WTC11 (cell line): ENCODE data around the gene KIRREL3. TPM values are rescaled to one million over a fixed set of nuclear protein-coding genes. Genes with fewer than 3 reads are reported as not detected.

Source experiments
- ATAC-seq: fragments of 200-7000 bp; cut with Tn5 transposase; 2 replicates; pipeline ENCODE4 v1.10.0; 2021; ENCODE audit warnings: mild to moderate bottlenecking, moderate library complexity
- CTCF ChIA-PET: fragments of 300-600 bp; sonication (Branson Sonifier 250); formaldehyde crosslinking; loops from one replicate; lab custom pipeline; 2021; ENCODE audit warnings: antibody characterized with exemption; lab: Charles Lee
- POLR2A ChIA-PET: fragments of 350-600 bp; sonication (Branson Sonifier 250); formaldehyde crosslinking; loops from one replicate; lab custom pipeline; 2021; ENCODE audit warnings: antibody characterized with exemption; lab: Charles Lee
- DNase-seq: peaks from one replicate; pipeline ENCODE4 v3.0.0; 2021; ENCODE audit warnings: low spot score
- H3K27ac Mint-ChIP-seq: 2 replicates; pipeline ENCODE4 v1.8.0; 2021; ENCODE audit warnings: mixed read lengths
- H3K27me3 Mint-ChIP-seq: 2 replicates; pipeline ENCODE4 v1.8.0; 2021; ENCODE audit warnings: low read depth, mild to moderate bottlenecking, moderate library complexity, mixed read lengths
- H3K36me3 Mint-ChIP-seq: 2 replicates; pipeline ENCODE4 v1.8.0; 2021; ENCODE audit warnings: mixed read lengths
- H3K4me1 Mint-ChIP-seq: 2 replicates; pipeline ENCODE4 v1.8.0; 2022; ENCODE audit warnings: mixed read lengths
- H3K4me3 Mint-ChIP-seq: 2 replicates; pipeline ENCODE4 v1.8.0; 2021; ENCODE audit warnings: mild to moderate bottlenecking, moderate library complexity, mixed read lengths
- H3K9me3 Mint-ChIP-seq: 2 replicates; pipeline ENCODE4 v1.8.0; 2021; ENCODE audit warnings: mixed read lengths
- CREM ChIP-seq: sonication (generic); formaldehyde crosslinking; IDR thresholded peaks from 2 replicates; pipeline ENCODE4 v1.8.1; 2022; ENCODE audit warnings: mild to moderate bottlenecking, missing genetic modification reagents, moderate library complexity
- GABPB1 ChIP-seq: sonication (generic); formaldehyde crosslinking; IDR thresholded peaks from 2 replicates; pipeline ENCODE4 v1.8.1; 2023; ENCODE audit warnings: mild to moderate bottlenecking, missing genetic modification reagents
- GTF2I ChIP-seq: fragments of 250-450 bp; sonication (Bioruptor Pico); conservative IDR thresholded peaks from 2 replicates; pipeline ENCODE4 v1.4.0; 2021; ENCODE audit warnings: mild to moderate bottlenecking
- HMGA2 ChIP-seq: fragments of 250-450 bp; sonication (Bioruptor Pico); IDR thresholded peaks from 2 replicates; pipeline ENCODE4 v1.4.0; 2021; ENCODE audit warnings: mild to moderate bottlenecking, moderate library complexity
- NR3C1 ChIP-seq: sonication (generic); formaldehyde crosslinking; conservative IDR thresholded peaks from 2 replicates; pipeline ENCODE4 v1.8.1; 2023; ENCODE audit warnings: low read depth, mild to moderate bottlenecking, missing genetic modification reagents
- SMAD3 ChIP-seq: sonication (generic); formaldehyde crosslinking; IDR thresholded peaks from 2 replicates; pipeline ENCODE4 v1.8.0; 2022; ENCODE audit warnings: missing genetic modification reagents, mild to moderate bottlenecking, borderline replicate concordance
- TEAD1 ChIP-seq: sonication (generic); formaldehyde crosslinking; IDR thresholded peaks from 2 replicates; pipeline ENCODE4 v1.8.0; 2022; ENCODE audit warnings: mild to moderate bottlenecking, missing genetic modification reagents
- TP53 ChIP-seq: sonication (generic); formaldehyde crosslinking; IDR thresholded peaks from 2 replicates; pipeline ENCODE4 v1.8.1; 2023; ENCODE audit warnings: mild to moderate bottlenecking, missing genetic modification reagents
- ZNF219 ChIP-seq: sonication (generic); formaldehyde crosslinking; IDR thresholded peaks from 2 replicates; pipeline ENCODE4 v1.8.0; 2023; ENCODE audit warnings: missing genetic modification reagents, mild to moderate bottlenecking, borderline replicate concordance
- ZNF263 ChIP-seq: sonication (generic); formaldehyde crosslinking; IDR thresholded peaks from 2 replicates; pipeline ENCODE4 v1.8.1; 2022; ENCODE audit warnings: low read depth, mild to moderate bottlenecking, moderate library complexity, missing genetic modification reagents
- ZNF416 ChIP-seq: fragments of 250-450 bp; sonication (Bioruptor Pico); IDR thresholded peaks from 2 replicates; pipeline ENCODE4 v1.9.0; 2021; ENCODE audit warnings: mild to moderate bottlenecking, inconsistent platforms
- ZNF423 ChIP-seq: fragments of 250-450 bp; sonication (Bioruptor Pico); IDR thresholded peaks from 2 replicates; pipeline ENCODE4 v2.1.2; 2022; ENCODE audit warnings: mild to moderate bottlenecking, moderate library complexity
- total RNA-seq: library from RNA; stranded (reverse); gene quantifications from 3 replicates; pipeline ENCODE4 v1.2.3, GENCODE V29; 2021
- TF ChIP-seq, protein P1 (sequence below): sonication (generic); formaldehyde crosslinking; IDR thresholded peaks from 2 replicates; pipeline ENCODE4 v1.8.1; 2022; ENCODE audit warnings: mild to moderate bottlenecking, moderate library complexity, missing genetic modification reagents
- TF ChIP-seq, protein P2 (sequence below): fragments of 250-450 bp; sonication (Bioruptor Pico); IDR thresholded peaks from 2 replicates; pipeline ENCODE4 v1.9.0; 2021; ENCODE audit warnings: mild to moderate bottlenecking, borderline replicate concordance
- TF ChIP-seq, protein P3 (sequence below): sonication (generic); formaldehyde crosslinking; IDR thresholded peaks from 2 replicates; pipeline ENCODE4 v1.8.0; 2022; ENCODE audit warnings: mild to moderate bottlenecking, missing genetic modification reagents
- TF ChIP-seq, protein P4 (sequence below): sonication (generic); formaldehyde crosslinking; conservative IDR thresholded peaks from 2 replicates; pipeline ENCODE4 v1.8.1; 2023; ENCODE audit warnings: mild to moderate bottlenecking, low read depth, missing genetic modification reagents, moderate library complexity
- TF ChIP-seq, protein P5 (sequence below): sonication (generic); formaldehyde crosslinking; IDR thresholded peaks from 2 replicates; pipeline ENCODE4 v1.8.1; 2022; ENCODE audit warnings: missing genetic modification reagents, borderline replicate concordance

KIRREL3 gene
- total RNA-seq, 1 experiment from 2014 or later: 0.59 TPM

DNA sequence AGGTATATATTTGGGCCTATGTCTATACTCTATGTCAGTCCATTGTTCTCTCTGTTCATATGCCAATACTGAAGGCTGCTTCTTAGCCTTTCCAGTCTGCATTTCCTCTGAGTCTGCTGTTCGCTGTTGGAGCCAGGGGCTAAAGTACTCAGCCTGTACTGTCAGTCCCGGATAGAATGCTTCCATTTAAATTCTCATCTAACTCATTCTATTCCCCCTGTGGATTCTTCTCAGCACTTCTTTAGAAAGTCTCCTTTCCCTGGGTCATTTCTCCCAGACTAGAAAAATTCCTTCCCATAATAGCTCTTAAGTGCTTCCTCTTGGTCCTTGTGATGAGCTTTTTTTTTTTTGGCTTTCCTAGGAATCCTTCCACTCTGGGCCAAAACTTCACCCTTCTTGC, 293.1 kb downstream of the KIRREL3 start:
- POLR2A ChIA-PET: interaction anchor here (0.6 to 0.7 kb wide), 2 partner anchors 29 to 100 kb away, joined by 3 to 6 read pairs; no protein-coding TSS in a partner anchor

DNA sequence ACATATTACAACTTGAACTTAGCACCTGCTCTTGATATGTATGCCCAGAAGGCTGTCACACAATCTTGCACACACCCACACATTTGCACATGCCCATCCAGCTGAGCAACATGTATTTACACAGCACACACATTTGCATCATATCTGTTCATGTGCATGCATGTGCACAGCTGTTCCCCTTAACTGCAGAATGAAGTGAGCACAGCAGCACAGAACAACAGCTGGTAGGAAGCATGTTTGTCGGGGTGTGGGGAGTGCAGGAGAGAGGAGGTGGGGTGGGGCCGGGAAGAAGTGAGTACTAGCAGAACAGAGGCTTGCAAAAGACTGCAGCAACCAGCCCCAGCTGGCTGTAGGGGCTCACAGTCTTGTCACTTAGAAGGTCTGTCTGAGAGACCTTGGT, 296.5 kb downstream of the KIRREL3 start:
- CTCF ChIA-PET: interaction anchor here (1.1 kb wide), 1 partner anchor 286 kb away, joined by 5 read pairs; no protein-coding TSS in a partner anchor
- no peak for DNase-seq
- H3K36me3 Mint-ChIP-seq: no peaks in the 10 kb centered on the region
- TF ChIP-seq GTF2I (no peak), ZNF219 (CRISPR knock-in tag) (no peak)
- TF ChIP-seq, all 79 proteins: peak for 0
- POLR2A ChIA-PET: no interaction called here
- no peak overlapping the region for H3K4me3 Mint-ChIP-seq
- peaks cover 6% of the 10 kb centered on the region; the same call in 1 of the 2 replicates for H3K9me3 Mint-ChIP-seq
- no peak overlapping the region for H3K27ac Mint-ChIP-seq
- H3K4me1 Mint-ChIP-seq: peaks cover 56% of the 10 kb centered on the region
- no peaks in the 10 kb centered on the region for H3K27me3 Mint-ChIP-seq
- no peak for ATAC-seq

More for the DNA sequence above, 293.1 kb downstream of the KIRREL3 start:
- no peaks in the 10 kb centered on the region for H3K36me3 Mint-ChIP-seq
- no peak for DNase-seq
- ATAC-seq: peak; percentile 29
- no peak overlapping the region for H3K27ac Mint-ChIP-seq
- H3K4me1 Mint-ChIP-seq: peaks cover 34% of the 10 kb centered on the region
- CTCF ChIA-PET: interaction anchor here (0.6 to 2.9 kb wide), 3 partner anchors 9 to 283 kb away, joined by 4 to 12 read pairs (median 11); no protein-coding TSS in a partner anchor
- TF ChIP-seq TP53 (CRISPR knock-in tag) (no peak), NR3C1 (no peak), SMAD3 (CRISPR knock-in tag) (no peak), GABPB1 (CRISPR knock-in tag) (no peak), ZNF263 (CRISPR knock-in tag) (no peak), TEAD1 (CRISPR knock-in tag) (no peak), ZNF416 (CRISPR knock-in tag) (no peak), CREM (no peak), HMGA2 (CRISPR knock-in tag) (no peak), ZNF423 (CRISPR knock-in tag) (no peak)
- TF ChIP-seq, protein P1, sequence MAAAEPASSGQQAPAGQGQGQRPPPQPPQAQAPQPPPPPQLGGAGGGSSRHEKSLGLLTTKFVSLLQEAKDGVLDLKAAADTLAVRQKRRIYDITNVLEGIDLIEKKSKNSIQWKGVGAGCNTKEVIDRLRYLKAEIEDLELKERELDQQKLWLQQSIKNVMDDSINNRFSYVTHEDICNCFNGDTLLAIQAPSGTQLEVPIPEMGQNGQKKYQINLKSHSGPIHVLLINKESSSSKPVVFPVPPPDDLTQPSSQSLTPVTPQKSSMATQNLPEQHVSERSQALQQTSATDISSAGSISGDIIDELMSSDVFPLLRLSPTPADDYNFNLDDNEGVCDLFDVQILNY: no peak
- TF ChIP-seq, protein P2, sequence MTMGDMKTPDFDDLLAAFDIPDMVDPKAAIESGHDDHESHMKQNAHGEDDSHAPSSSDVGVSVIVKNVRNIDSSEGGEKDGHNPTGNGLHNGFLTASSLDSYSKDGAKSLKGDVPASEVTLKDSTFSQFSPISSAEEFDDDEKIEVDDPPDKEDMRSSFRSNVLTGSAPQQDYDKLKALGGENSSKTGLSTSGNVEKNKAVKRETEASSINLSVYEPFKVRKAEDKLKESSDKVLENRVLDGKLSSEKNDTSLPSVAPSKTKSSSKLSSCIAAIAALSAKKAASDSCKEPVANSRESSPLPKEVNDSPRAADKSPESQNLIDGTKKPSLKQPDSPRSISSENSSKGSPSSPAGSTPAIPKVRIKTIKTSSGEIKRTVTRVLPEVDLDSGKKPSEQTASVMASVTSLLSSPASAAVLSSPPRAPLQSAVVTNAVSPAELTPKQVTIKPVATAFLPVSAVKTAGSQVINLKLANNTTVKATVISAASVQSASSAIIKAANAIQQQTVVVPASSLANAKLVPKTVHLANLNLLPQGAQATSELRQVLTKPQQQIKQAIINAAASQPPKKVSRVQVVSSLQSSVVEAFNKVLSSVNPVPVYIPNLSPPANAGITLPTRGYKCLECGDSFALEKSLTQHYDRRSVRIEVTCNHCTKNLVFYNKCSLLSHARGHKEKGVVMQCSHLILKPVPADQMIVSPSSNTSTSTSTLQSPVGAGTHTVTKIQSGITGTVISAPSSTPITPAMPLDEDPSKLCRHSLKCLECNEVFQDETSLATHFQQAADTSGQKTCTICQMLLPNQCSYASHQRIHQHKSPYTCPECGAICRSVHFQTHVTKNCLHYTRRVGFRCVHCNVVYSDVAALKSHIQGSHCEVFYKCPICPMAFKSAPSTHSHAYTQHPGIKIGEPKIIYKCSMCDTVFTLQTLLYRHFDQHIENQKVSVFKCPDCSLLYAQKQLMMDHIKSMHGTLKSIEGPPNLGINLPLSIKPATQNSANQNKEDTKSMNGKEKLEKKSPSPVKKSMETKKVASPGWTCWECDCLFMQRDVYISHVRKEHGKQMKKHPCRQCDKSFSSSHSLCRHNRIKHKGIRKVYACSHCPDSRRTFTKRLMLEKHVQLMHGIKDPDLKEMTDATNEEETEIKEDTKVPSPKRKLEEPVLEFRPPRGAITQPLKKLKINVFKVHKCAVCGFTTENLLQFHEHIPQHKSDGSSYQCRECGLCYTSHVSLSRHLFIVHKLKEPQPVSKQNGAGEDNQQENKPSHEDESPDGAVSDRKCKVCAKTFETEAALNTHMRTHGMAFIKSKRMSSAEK: no peak
- TF ChIP-seq, protein P3, sequence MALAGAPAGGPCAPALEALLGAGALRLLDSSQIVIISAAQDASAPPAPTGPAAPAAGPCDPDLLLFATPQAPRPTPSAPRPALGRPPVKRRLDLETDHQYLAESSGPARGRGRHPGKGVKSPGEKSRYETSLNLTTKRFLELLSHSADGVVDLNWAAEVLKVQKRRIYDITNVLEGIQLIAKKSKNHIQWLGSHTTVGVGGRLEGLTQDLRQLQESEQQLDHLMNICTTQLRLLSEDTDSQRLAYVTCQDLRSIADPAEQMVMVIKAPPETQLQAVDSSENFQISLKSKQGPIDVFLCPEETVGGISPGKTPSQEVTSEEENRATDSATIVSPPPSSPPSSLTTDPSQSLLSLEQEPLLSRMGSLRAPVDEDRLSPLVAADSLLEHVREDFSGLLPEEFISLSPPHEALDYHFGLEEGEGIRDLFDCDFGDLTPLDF (CRISPR knock-in tag): no peak
- TF ChIP-seq, protein P4, sequence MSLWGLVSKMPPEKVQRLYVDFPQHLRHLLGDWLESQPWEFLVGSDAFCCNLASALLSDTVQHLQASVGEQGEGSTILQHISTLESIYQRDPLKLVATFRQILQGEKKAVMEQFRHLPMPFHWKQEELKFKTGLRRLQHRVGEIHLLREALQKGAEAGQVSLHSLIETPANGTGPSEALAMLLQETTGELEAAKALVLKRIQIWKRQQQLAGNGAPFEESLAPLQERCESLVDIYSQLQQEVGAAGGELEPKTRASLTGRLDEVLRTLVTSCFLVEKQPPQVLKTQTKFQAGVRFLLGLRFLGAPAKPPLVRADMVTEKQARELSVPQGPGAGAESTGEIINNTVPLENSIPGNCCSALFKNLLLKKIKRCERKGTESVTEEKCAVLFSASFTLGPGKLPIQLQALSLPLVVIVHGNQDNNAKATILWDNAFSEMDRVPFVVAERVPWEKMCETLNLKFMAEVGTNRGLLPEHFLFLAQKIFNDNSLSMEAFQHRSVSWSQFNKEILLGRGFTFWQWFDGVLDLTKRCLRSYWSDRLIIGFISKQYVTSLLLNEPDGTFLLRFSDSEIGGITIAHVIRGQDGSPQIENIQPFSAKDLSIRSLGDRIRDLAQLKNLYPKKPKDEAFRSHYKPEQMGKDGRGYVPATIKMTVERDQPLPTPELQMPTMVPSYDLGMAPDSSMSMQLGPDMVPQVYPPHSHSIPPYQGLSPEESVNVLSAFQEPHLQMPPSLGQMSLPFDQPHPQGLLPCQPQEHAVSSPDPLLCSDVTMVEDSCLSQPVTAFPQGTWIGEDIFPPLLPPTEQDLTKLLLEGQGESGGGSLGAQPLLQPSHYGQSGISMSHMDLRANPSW (CRISPR knock-in tag): no peak
- TF ChIP-seq, protein P5, sequence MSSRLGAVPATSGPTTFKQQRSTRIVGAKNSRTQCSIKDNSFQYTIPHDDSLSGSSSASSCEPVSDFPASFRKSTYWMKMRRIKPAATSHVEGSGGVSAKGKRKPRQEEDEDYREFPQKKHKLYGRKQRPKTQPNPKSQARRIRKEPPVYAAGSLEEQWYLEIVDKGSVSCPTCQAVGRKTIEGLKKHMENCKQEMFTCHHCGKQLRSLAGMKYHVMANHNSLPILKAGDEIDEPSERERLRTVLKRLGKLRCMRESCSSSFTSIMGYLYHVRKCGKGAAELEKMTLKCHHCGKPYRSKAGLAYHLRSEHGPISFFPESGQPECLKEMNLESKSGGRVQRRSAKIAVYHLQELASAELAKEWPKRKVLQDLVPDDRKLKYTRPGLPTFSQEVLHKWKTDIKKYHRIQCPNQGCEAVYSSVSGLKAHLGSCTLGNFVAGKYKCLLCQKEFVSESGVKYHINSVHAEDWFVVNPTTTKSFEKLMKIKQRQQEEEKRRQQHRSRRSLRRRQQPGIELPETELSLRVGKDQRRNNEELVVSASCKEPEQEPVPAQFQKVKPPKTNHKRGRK (CRISPR knock-in tag): no peak
- peaks cover 6% of the 10 kb centered on the region; the same call in 1 of the 2 replicates for H3K9me3 Mint-ChIP-seq
- no peaks in the 10 kb centered on the region for H3K27me3 Mint-ChIP-seq
- H3K4me3 Mint-ChIP-seq: no peak overlapping the region
